B cell (primary cell): ENCODE results near the gene TXNDC17. TPM values are rescaled to one million over a fixed set of nuclear protein-coding genes. Genes with fewer than 3 reads are reported as not detected.

ENCODE experiments used
- ATAC-seq: fragments of 200-7000 bp; cut with Tn5 transposase; one replicate; pipeline ENCODE4 v1.10.0; 2021; ENCODE audit warnings: low read depth, mild to moderate bottlenecking, moderate number of reproducible peaks, moderate library complexity
- CTCF ChIA-PET: fragments of 350-600 bp; sonication (Branson Sonifier 250); formaldehyde crosslinking; loops from one replicate; lab custom pipeline; 2021; ENCODE audit warnings: antibody characterized with exemption, inconsistent platforms; lab: Charles Lee
- POLR2A ChIA-PET: fragments of 350-600 bp; sonication (Branson Sonifier 250); formaldehyde crosslinking; loops from one replicate; lab custom pipeline; 2021; ENCODE audit warnings: antibody characterized with exemption; lab: Charles Lee
- DNase-seq: peaks from one replicate; pipeline ENCODE4 v3.0.0; 2013
- H2AFZ ChIP-seq: 2 replicates; pipeline ENCODE4 v1.6.1; 2012; ENCODE audit warnings: mild to moderate bottlenecking, low read depth, low read length; ENCODE audit not compliant: insufficient read depth, poor library complexity, severe bottlenecking
- H3K27ac ChIP-seq, 2 donors: 1 replicate in 1 of 2; 2 replicates in 1 of 2; pipeline ENCODE4 v1.5.1; 2012 to 2013; ENCODE audit warnings: low read length in 2 of 2, mild to moderate bottlenecking in 2 of 2, moderate library complexity in 1 of 2
- H3K27me3 ChIP-seq, 4 experiments: fragments of 200-600 bp in 1 of 4; sonication (generic) in 1 of 4; replicated peaks in 1 of 4; 1 replicate in 2 of 4; 2 replicates in 2 of 4; pipeline versions ENCODE4 v1.6.1 to v1.7.0; 2013 to 2016; ENCODE audit warnings: low read length in 3 of 4, mild to moderate bottlenecking in 2 of 4, mixed read lengths in 1 of 4, moderate library complexity in 1 of 4; ENCODE audit not compliant: insufficient read depth in 4 of 4, control insufficient read depth in 3 of 4; ENCODE audit errors: control extremely low read depth in 1 of 4
- H3K36me3 ChIP-seq, 2 experiments: replicated peaks in 1 of 2; 1 replicate in 1 of 2; 2 replicates in 1 of 2; pipeline versions ENCODE4 v1.6.1 to v1.7.1; 2013; ENCODE audit warnings: low read length in 1 of 2; ENCODE audit not compliant: insufficient read depth in 2 of 2, control insufficient read depth in 1 of 2; ENCODE audit errors: control extremely low read depth in 1 of 2, extremely low read depth in 1 of 2
- H3K4me1 ChIP-seq, 2 donors: fragments of 200-600 bp in 1 of 2; sonication (generic) in 1 of 2; 1 replicate in 1 of 2; 2 replicates in 1 of 2; pipeline versions ENCODE4 v1.5.1 to v1.6.1; 2013 to 2017; ENCODE audit warnings: low read length in 2 of 2; ENCODE audit not compliant: control insufficient read depth in 2 of 2, insufficient read depth in 2 of 2
- H3K4me2 ChIP-seq: replicated peaks from 2 replicates; pipeline ENCODE3; 2012; ENCODE audit warnings: mild to moderate bottlenecking, low read depth, low read length; ENCODE audit not compliant: poor library complexity, severe bottlenecking
- H3K4me3 ChIP-seq, 5 experiments: fragments of 200-600 bp in 1 of 5; sonication (generic) in 1 of 5; 1 replicate in 3 of 5; 2 replicates in 2 of 5; pipeline versions ENCODE4 v1.5.1 to v1.7.0; 2011 to 2016; ENCODE audit warnings: low read length in 4 of 5, mild to moderate bottlenecking in 4 of 5, low read depth in 2 of 5, control low read depth in 1 of 5, moderate library complexity in 1 of 5; ENCODE audit not compliant: insufficient read depth in 1 of 5; ENCODE audit errors: control extremely low read depth in 1 of 5, extremely low read depth in 1 of 5
- H3K79me2 ChIP-seq: fragments of 200-600 bp; sonication (generic); one replicate; pipeline ENCODE4 v1.6.0; 2016; ENCODE audit warnings: low read length; ENCODE audit not compliant: control insufficient read depth, insufficient read depth
- H3K9ac ChIP-seq: fragments of 200-600 bp; sonication (generic); 2 replicates; pipeline ENCODE4 v1.6.1; 2017; ENCODE audit warnings: mild to moderate bottlenecking, low read length, moderate library complexity
- H3K9me3 ChIP-seq, 3 donors: one replicate each; pipeline versions ENCODE4 v1.6.1 to v1.7.1; 2013; ENCODE audit warnings: low read length in 2 of 3; ENCODE audit not compliant: control insufficient read depth in 2 of 3, insufficient read depth in 1 of 3; ENCODE audit errors: control extremely low read depth in 1 of 3
- H4K20me1 ChIP-seq: 2 replicates; pipeline ENCODE4 v1.6.0; 2012; ENCODE audit warnings: mild to moderate bottlenecking, low read length; ENCODE audit not compliant: insufficient read depth, control insufficient read depth, poor library complexity, severe bottlenecking
- H3K27ac Mint-ChIP-seq: one replicate; pipeline ENCODE4 v1.8.0; 2021; ENCODE audit warnings: mixed read lengths
- H3K27me3 Mint-ChIP-seq: one replicate; pipeline ENCODE4 v1.8.0; 2021; ENCODE audit warnings: mixed read lengths
- H3K4me1 Mint-ChIP-seq: one replicate; pipeline ENCODE4 v1.8.0; 2021; ENCODE audit warnings: mixed read lengths
- H3K4me3 Mint-ChIP-seq: one replicate; pipeline ENCODE4 v1.8.0; 2021; ENCODE audit warnings: mixed read lengths
- H3K9me3 Mint-ChIP-seq: one replicate; pipeline ENCODE4 v1.8.0; 2022; ENCODE audit warnings: mixed read lengths; ENCODE audit not compliant: insufficient read depth
- EZH2 ChIP-seq: IDR thresholded peaks from 2 replicates; pipeline ENCODE4 v1.6.1; 2012; ENCODE audit warnings: borderline replicate concordance, low read depth, mild to moderate bottlenecking, moderate library complexity, low read length; ENCODE audit not compliant: insufficient read depth, poor library complexity, severe bottlenecking
- WGBS: methylation state at CpG from one replicate; pipeline ENCODE4 v1.1.5; 2013; ENCODE audit warnings: missing lambda C conversion rate; ENCODE audit not compliant: insufficient coverage; 5-methylcytosine and 5-hydroxymethylcytosine counted together
- intact Hi-C: fragments of 100-400 bp; cut with micrococcal nuclease; formaldehyde crosslinking; loops from one replicate; pipeline ENCODE4 v1.10.0; 2022
- polyA plus RNA-seq: library from polyadenylated mRNA; depleted of rRNA; stranded (reverse); fragments of >200 nt; gene quantifications from 2 replicates; pipeline ENCODE4 v1.2.3, GENCODE V29; 2012
- total RNA-seq, 2 donors: library from RNA; stranded (reverse); fragments of 120-200 nt in 1 of 2; gene quantifications; 1 replicate in 1 of 2; 2 replicates in 1 of 2; pipeline versions ENCODE4 v1.2.3 to v1.2.4, GENCODE V29; 2013 to 2022
- TF ChIP-seq, protein P1 (sequence below): fragments of 200-600 bp; IDR thresholded peaks from one replicate; pipeline ENCODE4 v1.8.0; 2022; ENCODE audit warnings: antibody characterized with exemption, mild to moderate bottlenecking

Gene TXNDC17
- total and polyA plus RNA-seq, 2 donors (not counting 1 experiment from before 2014, with no cell fraction given), result 19.5 to 33.7 TPM

DNA sequence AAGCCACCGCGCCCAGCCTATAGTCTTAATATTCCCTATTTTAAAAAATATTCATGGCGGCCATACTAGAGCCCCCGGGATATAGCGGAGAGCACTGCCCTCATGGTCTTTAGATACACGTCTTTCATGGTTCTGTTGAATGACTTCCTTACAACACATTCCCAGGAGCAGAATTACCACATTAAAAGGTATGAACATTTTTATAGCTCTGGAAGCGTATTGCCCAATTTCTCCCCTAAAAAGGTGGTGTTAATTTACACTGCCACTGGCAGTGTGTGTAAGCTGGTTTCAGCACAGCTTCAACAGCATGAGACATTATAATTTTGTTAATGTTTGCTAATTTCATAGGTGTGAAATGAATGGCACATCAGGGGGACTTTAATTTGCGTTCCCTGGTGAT lies 29.7 kb downstream of the TXNDC17 start:
- intact Hi-C loops, result no loop called here
- Histone ChIP-seq H3K9ac (no peak overlapping the region), H3K36me3 (peaks cover 0 to 14% of the 10 kb centered on the region in 2 experiments), H3K27me3 (no peaks in the 10 kb centered on the region), H3K79me2 (peaks cover 27% of the 10 kb centered on the region), H3K4me3 (no peak overlapping the region), H3K4me1 (peaks cover 0 to 12% of the 10 kb centered on the region in 2 donors), H3K4me2 (no peak overlapping the region), H3K9me3 (no peaks in the 10 kb centered on the region), H3K27ac (no peak overlapping the region), H2AFZ (no peak overlapping the region), H4K20me1 (peaks cover 23% of the 10 kb centered on the region)
- ChIA-PET POLR2A (interaction anchor here (0.9 kb wide), 1 partner anchor 32 kb away, joined by 3 read pairs; no protein-coding TSS in a partner anchor), CTCF (interaction anchor here (1.0 to 1.7 kb wide), 2 partner anchors 10 to 11 kb away, joined by 3 to 7 read pairs; no protein-coding TSS in a partner anchor)
- no peak for ATAC-seq
- Mint-ChIP-seq H3K27ac (no peak overlapping the region), H3K4me3 (no peak overlapping the region), H3K9me3 (no peaks in the 10 kb centered on the region), H3K4me1 (peaks cover 16% of the 10 kb centered on the region), H3K27me3 (no peaks in the 10 kb centered on the region)
- DNase-seq, result no peak
- WGBS, result 96% methylated on average over 7 of the region's 8 CpGs
- TF ChIP-seq, protein P1, sequence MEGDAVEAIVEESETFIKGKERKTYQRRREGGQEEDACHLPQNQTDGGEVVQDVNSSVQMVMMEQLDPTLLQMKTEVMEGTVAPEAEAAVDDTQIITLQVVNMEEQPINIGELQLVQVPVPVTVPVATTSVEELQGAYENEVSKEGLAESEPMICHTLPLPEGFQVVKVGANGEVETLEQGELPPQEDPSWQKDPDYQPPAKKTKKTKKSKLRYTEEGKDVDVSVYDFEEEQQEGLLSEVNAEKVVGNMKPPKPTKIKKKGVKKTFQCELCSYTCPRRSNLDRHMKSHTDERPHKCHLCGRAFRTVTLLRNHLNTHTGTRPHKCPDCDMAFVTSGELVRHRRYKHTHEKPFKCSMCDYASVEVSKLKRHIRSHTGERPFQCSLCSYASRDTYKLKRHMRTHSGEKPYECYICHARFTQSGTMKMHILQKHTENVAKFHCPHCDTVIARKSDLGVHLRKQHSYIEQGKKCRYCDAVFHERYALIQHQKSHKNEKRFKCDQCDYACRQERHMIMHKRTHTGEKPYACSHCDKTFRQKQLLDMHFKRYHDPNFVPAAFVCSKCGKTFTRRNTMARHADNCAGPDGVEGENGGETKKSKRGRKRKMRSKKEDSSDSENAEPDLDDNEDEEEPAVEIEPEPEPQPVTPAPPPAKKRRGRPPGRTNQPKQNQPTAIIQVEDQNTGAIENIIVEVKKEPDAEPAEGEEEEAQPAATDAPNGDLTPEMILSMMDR, result no peak
- no peak for TF ChIP-seq EZH2

DNA sequence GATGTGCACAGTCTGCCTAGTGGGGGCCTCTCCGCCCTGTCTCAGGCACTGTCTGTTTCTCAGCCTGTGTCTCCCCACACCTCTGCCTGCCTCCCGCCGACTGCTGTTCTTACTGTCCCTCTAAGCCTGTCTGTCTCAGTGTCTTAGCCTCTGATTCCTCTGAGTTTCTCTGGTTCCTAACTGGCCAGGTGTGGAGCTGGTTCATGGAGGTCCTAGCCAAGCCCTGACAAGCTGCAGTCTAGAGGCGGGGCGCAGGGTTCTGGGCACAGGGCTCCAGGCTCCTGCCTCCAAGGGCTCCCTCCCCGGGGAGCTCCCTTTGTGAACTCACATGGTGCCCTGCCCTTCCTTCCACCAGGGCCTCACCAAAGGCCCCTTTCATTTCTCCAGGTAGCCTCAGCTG lies 30.1 kb downstream of the TXNDC17 start:
- CTCF ChIA-PET, result interaction anchor here (1.0 kb wide), 1 partner anchor 11 kb away, joined by 3 read pairs; no protein-coding TSS in a partner anchor
- no peak overlapping the region for H3K9ac ChIP-seq

More for the DNA sequence above, 30.1 kb downstream of the TXNDC17 start:
- POLR2A ChIA-PET, result interaction anchor here (0.9 kb wide), 1 partner anchor 32 kb away, joined by 3 read pairs; no protein-coding TSS in a partner anchor
- Histone ChIP-seq H3K4me1 (peaks cover 0 to 8% of the 10 kb centered on the region in 2 donors), H3K4me3 (no peak overlapping the region), H2AFZ (no peak overlapping the region), H3K27ac (no peak overlapping the region), H3K9me3 (no peaks in the 10 kb centered on the region), H3K36me3 (peaks cover 0 to 14% of the 10 kb centered on the region in 2 experiments), H3K27me3 (no peaks in the 10 kb centered on the region), H3K4me2 (no peak overlapping the region), H4K20me1 (peaks cover 23% of the 10 kb centered on the region), H3K79me2 (peaks cover 24% of the 10 kb centered on the region)
- WGBS, result 100% methylated on average over 6 of the region's 6 CpGs
- H3K4me3 Mint-ChIP-seq, result no peak overlapping the region
- intact Hi-C loops, result no loop called here
- peaks cover 14% of the 10 kb centered on the region for H3K4me1 Mint-ChIP-seq
- no peak for DNase-seq
- H3K27ac Mint-ChIP-seq, result peak overlapping the region; percentile 26
- no peak for TF ChIP-seq EZH2
- TF ChIP-seq, protein P1, result no peak
- H3K9me3 Mint-ChIP-seq, result no peaks in the 10 kb centered on the region
- H3K27me3 Mint-ChIP-seq, result no peaks in the 10 kb centered on the region
- ATAC-seq, result no peak
